Ammon's horn (tissue), 1 donor: ENCODE data around the gene SASH1.

Experiments
- DNase-seq: peaks from one replicate; pipeline ENCODE4 v3.0.0-alpha.2; 2016; ENCODE audit warnings: low spot score

Gene SASH1

DNA sequence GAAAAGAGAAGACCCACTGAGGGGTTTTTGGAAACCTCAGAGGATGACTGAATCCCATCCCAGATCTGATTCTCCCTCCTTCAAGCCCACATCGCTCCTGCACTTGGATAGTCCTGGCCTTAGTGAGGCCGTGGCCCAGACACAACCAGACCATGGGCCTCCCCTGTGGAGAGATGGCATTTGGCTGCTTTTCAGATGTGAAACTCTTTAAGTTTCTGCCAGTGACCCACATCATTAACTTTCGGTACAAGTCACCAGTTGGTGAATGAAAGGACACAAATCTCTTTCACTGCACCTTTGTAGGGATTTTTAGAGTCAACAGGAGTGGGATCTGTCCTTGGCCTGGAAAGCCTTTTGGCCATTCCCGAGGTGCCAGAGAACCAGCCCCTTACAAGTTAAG, 116.6 kb downstream of the SASH1 start:
- DNase-seq = no peak

DNA sequence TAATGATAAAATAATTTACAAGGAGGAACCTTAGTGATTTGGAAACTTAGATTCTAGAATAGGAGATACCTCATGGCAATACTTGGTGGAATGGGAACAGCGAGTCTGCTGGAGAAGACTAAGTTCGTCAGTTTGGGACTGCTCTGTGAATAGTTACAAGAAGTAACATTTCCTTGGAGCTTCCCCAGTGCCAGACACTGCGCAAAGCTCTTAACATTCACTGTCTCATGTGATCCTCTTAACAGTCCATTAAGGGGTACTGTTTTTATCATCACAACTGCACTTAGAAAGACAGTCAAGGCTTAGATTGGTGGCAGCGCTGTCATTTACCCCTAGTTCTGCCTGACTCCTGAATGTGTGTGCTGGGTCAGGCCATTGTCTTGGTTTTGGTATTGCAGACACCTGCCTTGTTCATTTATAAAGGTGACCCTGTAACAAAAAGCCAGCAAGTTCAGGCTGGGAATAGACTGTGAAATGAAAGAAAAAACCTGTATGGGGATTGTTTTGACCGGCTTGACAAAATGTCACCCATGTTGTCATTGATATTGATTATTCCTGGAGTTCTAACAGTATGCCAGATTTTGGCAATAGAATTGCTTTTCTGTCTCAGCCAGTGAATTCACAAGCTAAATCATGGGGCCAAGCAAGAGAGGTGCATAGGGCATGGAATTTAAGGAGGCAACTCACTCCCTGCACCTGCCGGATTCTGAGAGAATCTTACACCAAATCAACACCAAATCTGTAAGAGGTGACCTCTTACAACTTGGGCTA, 118.4 kb downstream of the SASH1 start:
- DNase-seq = no peak

DNA sequence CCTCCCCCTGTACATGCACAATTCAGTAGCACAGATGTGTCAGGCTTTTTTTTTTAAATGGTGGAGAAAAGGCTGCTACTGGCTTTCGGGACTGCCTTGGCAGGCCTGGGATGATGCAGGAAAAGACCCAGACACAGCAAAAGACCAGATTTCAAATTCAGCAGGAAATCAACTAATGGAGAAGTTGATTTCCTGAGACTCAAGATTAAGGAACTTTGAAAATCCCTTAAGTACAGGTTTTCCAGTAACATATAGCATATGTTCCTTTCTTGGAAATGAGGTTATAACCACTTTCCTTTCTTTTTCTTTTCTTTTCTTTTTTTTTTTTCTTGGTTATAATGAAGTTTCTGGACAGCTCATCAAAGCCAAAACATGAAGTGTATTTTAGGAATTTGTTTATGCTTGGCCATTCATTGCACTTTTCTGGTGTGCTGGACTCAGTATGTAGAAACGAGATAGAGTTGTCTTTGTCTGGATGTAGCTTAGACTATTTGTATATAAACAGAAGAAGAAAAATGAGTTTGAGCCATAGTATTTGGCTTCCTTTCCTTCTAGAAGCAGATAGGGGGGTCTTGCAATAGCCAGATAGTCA, 119.4 kb downstream of the SASH1 start:
- no peak for DNase-seq

DNA sequence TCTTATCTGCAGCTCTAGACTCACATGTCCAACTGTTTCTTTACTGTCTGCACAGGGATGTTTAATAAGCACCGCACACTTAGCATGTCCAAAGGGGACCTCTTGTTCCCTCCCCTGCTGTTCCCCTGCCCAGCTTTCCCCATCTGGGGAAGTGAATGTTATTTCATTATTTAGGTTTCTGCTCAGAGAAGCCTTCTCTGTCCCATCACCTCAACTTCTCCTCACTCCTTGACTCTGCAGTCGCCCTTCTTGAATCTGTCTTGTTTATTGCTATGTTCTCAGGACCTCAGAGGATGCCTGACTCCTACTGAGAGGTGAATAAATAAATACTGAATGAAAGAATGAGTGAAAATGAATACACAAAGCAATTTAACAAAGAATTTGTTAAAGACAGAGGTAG, 121.0 kb downstream of the SASH1 start:
- no peak for DNase-seq

DNA sequence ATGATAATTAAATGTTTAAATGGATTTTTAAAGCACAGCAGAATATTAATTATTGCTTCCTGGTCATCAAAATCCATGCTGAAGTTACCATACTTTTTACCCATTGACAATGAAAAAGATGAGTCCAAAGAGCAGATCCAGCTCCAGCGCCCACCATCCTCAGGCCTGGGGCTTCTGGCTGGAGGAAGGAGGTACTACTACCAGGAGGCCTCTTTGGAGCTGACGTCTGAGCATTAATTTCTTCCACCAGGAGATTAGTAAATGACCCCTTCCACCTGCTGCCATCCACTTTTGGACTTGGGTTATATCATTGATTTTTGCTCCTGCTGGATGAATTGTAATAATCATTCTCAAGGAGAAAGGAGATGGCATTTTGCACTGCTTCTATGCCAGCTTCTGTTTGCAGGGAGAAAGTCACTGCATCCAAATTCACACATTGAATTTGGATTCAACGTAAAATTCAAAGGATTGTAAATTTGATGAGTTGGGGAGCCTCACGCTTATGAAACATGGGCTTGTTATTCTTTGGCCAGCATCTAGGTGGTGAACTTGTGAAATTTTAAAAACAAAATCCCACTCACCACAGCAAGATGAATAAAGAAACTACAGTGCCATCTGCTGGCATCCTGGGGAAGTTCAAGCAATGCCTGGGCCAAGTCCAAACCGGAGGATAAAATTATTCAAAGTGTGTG, 121.8 kb downstream of the SASH1 start:
- DNase-seq = peak; percentile 78

DNA sequence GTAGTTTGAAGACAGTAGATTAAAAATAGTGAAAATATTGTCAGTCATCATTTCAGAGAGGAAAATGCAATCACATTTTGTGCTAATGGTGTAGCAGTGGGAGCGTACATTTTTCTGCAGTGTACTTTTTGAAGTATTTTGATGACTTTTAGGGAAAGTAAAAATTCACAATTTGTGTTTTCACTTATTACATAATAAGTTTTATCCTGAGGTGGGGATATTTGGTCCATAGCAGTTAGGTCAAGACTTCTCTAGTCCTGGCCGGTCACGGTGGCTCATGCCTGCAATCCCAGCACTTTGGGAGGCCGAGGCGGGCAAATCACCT, 122.3 kb downstream of the SASH1 start:
- DNase-seq = no peak

DNA sequence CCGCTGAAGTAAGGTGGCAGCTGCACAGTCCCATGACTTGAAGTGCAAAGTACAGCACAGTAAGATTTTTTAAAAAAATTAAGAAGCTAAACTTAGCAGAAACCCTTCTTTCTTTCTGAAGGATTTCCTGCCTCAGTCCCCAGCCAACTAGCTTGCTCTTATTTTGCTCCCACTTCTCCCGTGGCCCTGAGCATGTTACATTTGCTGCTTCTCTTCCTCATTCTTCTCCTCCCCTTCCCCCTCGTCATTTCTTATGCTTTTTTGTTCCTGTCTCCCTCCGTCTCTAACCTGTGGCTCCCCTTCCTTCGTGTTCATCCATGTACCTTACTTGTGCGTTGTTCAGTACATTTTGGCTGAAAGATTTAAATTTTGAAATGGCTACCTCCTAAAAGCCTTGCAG, 123.0 kb downstream of the SASH1 start:
- no peak for DNase-seq

DNA sequence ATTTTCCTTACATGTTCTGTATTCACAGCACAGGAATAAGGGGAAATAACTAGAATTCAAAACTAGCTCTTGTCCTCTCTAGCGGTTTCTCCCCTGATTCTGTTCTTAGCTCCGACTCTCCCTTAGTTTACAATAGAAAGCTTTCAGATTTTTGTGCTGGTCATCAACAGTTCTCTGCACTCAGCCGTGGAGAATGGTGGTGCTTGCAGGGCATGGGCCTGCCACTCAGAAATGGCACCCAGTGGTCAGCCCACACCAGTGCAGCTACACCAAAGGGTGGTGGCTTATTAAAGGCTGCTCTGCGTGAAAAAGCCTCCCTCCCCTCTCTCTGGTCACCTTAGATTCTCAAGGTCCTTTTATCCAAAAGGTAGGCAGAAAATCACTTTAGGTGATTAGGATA, 123.5 kb downstream of the SASH1 start:
- DNase-seq = no peak

DNA sequence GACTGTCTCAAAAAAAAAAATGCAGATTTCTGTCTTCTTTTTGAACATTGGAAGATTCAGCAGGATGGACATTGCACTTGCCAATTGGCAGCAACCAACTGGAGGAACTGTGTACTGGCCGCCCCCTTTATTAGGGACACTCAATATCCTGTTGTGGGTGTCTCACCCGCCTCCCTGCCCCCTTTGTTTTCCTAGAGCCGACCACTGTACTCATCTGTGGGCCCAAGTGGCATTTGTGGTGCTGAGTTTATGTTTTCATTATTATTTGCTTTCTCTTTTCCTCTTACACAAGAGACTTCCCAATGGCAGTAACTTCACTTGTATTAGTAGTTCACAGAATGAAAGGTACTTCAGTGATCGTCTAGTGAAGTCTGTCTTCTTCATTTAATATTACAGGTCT, 125.3 kb downstream of the SASH1 start:
- DNase-seq = no peak

DNA sequence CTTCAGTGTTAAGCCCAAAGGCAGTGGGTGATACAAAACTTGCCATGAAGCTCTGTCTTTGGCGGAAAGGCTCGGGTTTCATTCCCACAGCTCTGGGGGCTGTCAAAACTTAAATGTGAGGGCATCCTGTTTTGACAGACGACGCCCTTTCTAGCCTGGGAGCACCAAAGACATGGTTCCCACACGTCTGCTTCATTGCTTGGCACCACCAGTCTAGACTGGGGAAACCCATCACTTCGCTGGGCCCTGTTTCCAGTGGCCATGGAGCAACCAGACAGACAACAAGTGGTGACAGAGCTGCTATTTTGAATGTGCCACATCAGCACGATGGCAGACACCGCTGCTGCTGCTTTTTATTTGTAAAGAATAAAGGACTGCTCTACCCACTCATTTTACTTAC, 127.5 kb downstream of the SASH1 start:
- no peak for DNase-seq

DNA sequence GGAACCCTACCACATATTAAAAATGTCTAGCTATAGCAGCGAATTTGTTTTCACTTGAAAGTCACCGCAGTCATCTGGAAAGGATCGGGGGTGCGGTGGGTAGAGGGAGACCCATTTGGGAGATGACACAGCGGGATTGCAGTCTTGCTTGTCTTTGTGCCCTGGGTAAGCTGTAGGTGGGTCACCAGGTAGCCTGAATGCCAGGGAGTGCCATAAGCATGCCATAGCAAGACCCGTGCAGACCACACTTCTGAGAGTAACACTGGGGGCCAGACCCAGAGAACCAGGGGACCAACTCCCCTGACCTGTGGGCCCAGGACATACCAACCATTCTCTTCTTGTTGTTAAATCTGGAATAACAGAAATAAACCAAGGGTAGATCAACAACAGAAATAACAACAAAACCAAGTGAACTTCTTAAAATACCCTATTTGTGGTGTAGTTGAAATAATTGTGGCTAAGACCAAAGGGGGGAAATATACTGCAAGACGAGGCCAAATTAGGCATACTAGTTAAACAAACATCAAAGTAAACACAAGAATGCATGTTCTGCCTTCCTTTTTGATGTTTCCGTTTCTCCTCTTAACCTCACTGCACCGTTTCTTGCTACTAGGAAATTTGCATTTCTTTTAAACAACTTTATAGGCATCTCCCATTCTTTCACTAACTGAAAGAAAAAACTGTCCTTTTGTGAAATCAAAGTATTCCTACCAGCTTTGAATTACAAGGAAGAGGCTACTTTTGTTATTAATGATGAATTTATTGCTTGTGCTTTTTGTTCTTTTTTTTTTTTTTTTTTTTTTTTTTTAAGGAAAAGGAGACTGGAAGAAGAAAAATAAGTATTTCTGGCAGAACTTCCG, 128.2 kb downstream of the SASH1 start:
- DNase-seq = no peak

DNA sequence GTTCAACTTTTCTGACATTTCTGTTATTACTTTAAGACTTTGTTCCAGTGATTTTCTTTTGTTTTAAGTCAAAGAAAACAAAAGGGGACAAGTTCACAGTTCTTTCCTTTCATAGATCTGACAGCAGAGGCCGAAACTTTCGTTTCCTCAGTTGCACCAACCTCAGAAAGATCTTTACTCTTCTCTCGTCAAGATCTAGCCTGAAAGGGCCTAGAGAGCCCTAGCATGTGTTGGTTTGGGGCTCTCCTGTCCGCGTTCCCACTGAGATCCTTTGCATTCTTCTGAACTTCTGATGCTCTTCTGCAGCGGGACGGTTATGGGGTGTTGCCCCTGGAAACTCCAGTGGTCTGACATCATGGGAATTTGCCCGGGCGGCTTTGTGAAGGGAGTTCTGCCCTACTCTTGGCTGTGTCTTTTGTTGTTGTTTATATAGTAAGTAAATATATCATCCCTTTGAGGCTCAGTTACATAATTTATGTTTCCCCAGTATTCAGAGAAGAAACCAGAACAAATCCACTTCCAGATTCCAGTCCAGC, 129.1 kb downstream of the SASH1 start:
- DNase-seq = no peak

DNA sequence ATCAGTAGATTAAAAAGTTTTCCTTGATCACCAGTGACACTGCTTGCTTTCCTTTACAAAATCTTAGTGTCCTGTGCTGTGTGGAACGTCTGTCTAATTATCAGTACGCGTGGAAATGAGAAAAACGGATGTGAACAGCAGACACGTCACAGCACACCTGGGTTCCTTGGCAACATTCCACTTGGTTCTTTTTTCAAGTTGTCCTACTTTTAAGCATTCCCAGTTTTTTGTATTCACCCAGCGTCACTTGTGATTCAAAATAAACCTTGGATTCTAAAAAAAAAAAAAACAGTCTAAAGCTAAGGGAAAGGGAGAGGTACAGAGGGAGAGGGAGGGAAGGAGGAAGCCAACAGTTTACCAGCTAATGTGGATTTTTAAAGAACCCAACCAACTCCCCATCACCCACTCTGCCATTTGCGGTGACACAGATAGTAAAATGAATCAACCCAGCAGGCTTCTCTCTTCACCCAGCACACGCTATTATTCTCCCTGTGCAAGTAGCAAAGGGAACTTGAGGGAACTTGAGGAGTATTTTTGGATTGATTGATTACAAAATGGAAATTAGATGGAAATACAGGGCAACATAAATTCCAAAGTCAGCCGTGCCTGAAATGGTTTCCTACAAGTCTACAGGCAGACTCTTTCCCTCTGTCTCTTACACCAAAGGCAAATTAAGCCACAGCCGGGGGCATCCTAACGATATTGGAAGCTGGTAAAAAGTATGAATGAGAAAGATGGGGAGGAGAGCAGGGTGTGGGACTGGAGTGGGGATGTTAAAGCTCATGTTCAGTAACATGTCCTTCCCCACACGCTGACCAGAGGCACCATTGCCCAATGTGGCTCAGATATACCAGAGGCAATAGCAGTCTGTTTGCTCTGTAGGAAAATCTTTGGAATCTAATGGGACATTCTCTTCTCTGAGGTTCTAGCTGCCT, 129.8 kb downstream of the SASH1 start:
- no peak for DNase-seq

DNA sequence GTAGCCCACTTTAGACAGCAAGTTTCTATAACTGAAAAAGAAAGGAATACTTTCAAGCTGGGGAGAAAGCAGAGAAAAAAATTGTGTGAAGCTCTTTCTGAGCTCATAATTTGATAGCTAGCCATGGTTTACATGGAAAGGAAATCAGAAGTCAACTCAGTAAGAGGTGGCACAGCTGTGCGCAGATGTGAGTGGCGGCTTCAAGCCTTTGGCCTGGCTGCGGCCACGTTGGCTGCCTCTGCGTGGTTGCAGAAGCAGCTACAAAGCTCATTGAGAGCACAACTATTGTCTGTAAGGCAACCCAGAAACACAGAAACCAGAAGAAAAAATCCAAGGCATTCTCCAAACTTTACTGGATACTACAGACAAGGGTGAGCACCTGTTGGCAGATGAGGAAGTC, 136.9 kb downstream of the SASH1 start:
- no peak for DNase-seq

DNA sequence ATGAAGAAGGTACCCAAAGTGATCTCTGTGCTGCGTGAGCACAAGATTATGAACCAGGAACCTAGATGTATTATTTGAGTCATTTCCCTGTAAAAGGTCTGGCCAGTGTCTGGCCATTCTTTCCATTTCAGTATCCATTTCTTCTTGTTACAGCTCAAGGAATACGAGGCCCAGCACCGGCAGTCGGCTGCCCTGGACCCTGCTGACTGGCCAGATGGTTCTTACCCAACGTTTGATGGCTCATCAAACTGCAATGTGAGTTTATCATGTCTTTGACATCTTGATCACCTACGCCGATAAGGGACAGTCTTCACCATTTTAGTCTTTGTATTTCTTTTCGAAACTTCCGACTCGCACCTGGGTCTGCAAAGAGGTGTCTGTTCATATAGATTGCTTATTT, 144.8 kb downstream of the SASH1 start:
- no peak for DNase-seq

DNA sequence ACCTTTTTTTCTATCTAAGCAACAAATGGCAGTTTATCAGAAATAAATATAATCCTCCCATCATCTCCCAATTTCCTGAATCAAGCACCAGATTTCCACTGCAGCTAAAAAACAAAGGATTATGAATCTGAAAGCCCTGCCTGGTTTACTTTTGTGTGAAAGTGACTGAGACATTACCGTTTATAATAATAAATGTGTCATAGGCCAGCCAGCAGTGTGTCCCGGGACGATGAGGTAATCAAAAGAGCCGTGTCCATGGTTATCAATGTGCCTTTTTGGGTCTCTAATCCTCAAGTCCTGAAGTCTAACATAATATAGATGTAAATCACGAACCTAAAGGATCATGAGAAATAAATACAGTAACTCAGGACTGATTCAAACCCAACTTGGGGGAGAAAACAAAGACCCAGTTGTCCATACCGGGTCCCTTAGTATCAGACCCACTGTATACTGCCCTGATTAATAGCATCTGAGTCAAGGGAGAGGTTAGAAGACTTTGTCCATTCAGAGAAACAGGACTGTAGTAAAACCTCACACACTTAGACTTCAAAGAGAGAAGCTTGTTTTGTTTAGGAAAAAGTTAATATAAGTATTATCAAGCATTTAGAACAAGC, 149.1 kb downstream of the SASH1 start:
- no peak for DNase-seq

DNA sequence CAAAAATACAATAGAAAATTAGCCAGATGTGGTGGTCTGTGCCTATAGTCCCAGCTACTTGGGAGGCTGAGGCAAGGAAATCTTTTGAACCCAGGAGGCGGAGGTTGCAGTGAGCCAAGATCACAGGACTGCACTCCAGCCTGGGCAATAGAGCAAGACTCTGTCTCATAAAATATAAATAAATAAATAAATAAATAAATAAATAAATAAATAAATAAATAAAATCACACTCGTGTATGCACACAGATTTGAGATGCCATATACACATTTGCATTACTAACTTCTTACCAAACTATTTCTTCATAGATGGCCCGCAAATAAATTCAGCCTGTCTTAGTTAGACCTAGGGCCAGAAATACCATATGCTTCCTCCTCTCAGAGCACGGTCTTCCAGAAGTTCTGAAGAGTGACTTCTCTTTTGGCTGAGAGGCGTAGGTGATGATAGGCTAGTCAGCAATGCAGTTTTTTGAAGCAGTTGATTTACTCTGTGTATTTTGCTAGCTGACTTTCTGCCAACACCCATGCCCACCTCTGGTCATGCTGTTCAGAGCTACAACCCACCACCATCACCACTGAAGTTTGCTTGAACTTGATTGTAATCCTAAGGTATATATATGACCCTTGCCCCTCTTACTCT, 150.1 kb downstream of the SASH1 start:
- no peak for DNase-seq

DNA sequence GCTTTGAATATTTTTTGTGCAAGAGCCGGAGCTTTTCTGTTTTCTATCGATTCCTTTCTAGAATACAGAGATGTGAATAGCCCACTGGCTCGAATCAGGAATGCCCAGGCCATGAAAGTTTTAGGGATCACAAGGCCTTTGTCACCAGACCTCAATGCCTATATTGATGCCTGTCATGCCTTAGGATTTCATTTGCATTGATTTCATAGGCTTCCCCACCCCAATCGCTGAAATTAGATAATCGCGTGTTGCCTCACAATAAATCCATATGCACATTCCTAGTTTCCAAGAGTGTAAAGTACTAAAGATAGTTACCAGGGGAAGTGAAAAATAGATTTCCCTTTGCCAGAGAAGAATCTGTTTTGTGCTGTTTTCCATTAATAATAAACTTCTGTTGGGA, 150.8 kb downstream of the SASH1 start:
- DNase-seq = no peak

DNA sequence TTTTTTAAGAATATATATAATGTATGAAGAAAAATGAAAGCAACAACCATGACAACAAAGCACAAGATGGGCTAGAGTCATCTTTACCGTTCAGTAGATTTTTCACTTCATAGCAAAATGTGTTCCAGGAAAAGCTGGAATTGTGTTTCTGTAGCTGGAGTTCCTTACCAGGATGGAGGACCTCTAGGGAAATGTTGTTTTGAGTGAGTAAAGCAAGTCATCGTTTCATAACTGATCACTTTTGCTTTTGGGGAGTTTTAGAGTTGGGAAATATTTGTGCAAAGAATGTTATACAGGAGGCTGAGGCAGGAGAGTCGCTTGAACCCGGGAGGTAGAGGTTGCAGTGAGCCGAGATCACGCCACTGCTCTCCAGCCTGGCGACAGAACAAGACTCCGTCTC, 151.6 kb downstream of the SASH1 start:
- no peak for DNase-seq

DNA sequence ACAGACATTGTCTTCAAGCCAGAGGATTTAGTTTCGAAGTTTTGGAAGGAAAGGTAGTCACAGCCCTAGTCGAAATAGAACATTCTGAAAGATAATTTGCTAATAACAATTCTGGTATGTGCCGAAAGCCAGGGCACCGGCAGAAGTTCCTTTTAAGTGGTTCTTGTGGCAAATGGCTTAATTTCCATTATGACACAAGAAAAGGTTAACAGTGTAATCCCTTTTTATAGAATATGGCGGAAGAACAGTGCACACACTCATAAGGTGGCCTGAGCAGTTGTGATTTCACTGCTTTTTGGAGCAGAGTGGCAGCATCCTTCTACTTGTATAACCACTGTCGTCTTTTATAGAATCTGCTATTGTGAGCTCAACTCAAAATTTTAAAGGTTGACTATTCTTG, 152.4 kb downstream of the SASH1 start:
- DNase-seq = no peak
